ENCODE results near the gene CKM.

DNA sequence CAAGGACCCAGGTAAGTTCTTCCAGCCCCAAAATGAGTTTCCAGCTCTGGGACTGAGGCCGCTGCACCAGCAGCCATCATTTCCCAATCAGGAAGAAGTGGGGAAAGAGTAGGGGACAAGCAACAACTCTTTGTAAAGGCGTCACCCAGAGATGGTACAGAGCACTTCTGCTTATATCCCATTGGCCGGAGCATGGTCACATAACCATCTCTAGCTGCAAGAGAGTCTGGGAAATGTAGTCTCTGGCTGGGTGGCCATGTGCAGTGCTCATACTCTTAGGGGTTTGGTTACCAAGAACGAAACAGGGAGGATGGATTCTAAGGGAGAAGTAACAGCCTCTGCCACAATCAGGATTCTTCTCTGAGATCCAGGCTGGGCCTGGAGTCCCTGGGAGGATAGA is 26.3 kb downstream of the CKM start:
- TF ChIP-seq, protein P1, sequence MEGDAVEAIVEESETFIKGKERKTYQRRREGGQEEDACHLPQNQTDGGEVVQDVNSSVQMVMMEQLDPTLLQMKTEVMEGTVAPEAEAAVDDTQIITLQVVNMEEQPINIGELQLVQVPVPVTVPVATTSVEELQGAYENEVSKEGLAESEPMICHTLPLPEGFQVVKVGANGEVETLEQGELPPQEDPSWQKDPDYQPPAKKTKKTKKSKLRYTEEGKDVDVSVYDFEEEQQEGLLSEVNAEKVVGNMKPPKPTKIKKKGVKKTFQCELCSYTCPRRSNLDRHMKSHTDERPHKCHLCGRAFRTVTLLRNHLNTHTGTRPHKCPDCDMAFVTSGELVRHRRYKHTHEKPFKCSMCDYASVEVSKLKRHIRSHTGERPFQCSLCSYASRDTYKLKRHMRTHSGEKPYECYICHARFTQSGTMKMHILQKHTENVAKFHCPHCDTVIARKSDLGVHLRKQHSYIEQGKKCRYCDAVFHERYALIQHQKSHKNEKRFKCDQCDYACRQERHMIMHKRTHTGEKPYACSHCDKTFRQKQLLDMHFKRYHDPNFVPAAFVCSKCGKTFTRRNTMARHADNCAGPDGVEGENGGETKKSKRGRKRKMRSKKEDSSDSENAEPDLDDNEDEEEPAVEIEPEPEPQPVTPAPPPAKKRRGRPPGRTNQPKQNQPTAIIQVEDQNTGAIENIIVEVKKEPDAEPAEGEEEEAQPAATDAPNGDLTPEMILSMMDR (IDR thresholded peaks at IDR 0.05) = no peak
- no peak for TF ChIP-seq KDM5A (IDR thresholded peaks at IDR 0.05)
- TF ChIP-seq RAD21 (conservative IDR thresholded peaks at IDR 0.05 in 1 of 2, IDR thresholded peaks at IDR 0.05 in 1 of 2) = no peak
- TF ChIP-seq, protein P2, sequence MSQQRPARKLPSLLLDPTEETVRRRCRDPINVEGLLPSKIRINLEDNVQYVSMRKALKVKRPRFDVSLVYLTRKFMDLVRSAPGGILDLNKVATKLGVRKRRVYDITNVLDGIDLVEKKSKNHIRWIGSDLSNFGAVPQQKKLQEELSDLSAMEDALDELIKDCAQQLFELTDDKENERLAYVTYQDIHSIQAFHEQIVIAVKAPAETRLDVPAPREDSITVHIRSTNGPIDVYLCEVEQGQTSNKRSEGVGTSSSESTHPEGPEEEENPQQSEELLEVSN (IDR thresholded peaks at IDR 0.05; ENCODE audit: borderline replicate concordance, low read depth) = no peak
- no peak for TF ChIP-seq ZFP36 (IDR thresholded peaks at IDR 0.05; ENCODE audit: borderline replicate concordance, partially characterized antibody)
- TF ChIP-seq POLR2A (IDR thresholded peaks at IDR 0.05; ENCODE audit: low read length) = no peak
- TF ChIP-seq ZC3H11A (IDR thresholded peaks at IDR 0.05) = no peak
- no peak for TF ChIP-seq TP53 (CRISPR knock-in tag; IDR thresholded peaks at IDR 0.05)
- TF ChIP-seq, protein P3, sequence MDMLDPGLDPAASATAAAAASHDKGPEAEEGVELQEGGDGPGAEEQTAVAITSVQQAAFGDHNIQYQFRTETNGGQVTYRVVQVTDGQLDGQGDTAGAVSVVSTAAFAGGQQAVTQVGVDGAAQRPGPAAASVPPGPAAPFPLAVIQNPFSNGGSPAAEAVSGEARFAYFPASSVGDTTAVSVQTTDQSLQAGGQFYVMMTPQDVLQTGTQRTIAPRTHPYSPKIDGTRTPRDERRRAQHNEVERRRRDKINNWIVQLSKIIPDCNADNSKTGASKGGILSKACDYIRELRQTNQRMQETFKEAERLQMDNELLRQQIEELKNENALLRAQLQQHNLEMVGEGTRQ (IDR thresholded peaks at IDR 0.05) = no peak
